HG03469 (cell line): ENCODE results near the gene FAM185A.
"Not testable (repeated sequence)": the region's sequence is repeated elsewhere in the genome, so short reads cannot be mapped to it uniquely, and the experiment has no call there.

Source experiments
- ATAC-seq: cut with Tn5 transposase; IDR thresholded peaks from one replicate; pipeline ENCODE4 v1.9.1; 2021; ENCODE audit warnings: mild to moderate bottlenecking, moderate library complexity, moderate number of reproducible peaks; ENCODE audit not compliant: unreplicated experiment

FAM185A gene

DNA sequence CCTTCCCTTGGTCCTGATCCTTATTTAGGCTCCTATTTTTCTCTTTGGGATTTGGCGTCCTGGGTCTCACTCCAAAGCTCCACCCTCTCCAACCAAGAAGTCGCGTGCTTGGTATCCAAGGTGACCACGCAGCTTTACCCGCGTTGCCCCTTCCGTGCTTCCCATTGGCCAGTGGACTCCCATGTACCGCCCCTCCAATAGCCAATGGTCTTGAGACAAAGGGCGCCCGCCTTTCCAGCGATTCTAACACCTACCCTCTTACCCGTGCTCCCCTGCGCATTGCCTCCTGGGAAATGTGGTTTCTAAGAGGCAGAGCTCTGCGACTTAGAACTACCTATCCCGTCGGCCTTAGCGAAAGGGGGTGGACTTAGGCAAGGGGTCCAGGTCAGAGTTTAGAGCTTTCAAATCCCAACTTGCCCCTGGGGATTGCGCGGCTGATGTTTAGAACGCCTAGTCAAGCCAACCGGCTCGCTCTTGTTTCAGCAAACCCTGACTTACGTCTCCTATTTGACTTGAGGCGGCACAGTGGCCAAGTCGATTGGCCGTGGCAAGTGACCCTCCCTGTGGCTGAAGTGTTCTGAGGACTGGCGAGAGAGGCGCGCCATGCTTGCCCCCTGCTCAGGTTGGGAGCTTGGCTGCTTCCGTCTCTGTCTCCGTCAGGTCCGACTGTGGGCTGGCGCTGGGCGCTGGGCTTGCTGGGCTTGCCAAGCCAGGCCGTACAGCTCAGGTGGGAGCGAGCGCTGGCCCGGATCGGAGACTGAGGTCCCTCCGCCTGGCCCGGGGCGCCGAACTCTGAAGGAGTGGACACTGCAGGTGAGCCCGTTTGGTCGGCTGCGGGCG, at the start of gene FAM185A:
Gene FAM185A, plus strand, starts transcription at position 395 of the 840 bp plus-strand sequence. Its CDS starts 209 bp downstream, at position 604.
- ATAC-seq = peak; percentile 96

DNA sequence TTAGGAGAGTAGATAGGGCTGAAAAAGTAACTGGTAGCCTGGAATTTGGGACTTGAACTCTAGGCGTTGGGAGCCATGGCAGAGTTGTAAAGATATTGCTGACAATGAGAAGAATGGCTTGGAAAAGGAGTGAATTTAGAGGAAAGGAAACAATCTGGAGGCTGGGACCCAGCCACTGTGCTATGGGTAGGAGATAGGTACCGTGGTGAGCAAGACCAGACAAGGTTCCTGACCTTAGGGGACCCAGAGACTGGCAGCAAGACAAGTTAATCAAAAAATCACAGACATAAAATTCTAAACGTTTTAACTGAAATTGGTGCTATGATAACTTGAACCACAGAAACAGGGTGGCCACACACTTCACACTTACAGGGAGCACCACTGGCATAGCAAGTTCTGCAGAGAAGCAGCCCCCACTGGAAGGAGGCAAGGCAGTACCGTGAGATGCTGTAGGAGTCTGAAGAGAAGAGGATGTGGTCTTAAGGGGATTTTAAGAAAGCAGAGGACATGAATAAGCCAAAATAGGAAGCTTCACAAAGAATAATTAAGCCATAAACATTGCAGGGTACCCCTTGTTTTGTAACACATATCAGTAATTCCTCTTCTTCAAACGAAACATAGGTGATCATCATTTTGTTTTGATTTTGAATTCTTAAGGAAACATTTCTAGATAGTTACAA, 35.6 kb upstream of the FAM185A start:
- peak; percentile 42 for ATAC-seq

DNA sequence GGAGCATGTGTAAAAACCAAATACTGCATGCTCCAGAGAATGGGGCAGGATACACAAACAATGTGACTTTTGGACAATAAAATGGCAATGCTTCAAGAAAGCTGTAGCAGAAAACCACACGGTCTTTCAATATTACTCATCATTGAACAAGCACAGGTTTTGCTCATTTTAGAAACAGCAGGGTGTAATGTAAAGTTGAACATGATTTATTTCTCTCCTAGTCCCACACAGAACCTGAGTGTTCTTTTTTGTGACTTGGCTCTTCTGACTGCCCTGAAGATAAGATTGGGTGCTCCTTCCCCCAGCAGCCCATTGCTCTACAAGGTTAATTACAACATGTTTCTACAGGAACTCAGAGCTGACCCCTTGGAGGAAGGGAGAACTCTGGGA, 35.1 kb upstream of the FAM185A start:
- ATAC-seq = peak; percentile 72

DNA sequence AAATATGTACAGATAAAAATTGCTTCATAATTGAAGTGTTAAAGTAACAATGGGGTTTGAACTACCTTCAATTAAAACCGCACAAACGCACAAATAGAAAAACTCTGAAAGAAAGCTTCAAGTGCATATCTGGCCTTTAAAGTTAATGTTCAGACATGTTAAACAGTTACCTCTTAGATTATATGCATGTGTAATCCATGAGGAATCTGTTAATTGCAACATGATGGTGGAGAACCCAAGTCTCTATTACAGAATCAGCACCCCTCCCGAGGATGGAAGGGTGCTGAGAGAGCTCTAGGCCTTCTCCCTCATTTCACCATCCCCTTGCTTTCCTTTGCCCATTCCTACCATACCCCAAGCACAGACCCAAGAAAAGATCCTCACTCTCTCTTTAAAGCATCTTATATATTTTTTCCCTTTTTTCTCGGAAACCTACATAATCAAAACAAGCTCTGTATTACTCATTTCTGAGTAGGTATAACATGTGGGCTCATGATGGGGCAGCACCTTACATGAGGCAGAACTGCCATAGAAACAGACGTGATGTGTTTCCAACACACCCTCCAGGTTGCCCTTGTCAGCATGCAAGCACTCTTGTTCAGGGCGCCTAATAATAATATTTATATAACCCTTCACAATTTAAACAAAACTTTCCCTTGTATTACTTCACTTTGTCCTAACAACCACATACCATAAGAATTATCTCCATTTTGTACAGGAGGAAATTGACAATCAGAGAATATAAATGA, 33.9 kb upstream of the FAM185A start:
- ATAC-seq = not testable (repeated sequence)

DNA sequence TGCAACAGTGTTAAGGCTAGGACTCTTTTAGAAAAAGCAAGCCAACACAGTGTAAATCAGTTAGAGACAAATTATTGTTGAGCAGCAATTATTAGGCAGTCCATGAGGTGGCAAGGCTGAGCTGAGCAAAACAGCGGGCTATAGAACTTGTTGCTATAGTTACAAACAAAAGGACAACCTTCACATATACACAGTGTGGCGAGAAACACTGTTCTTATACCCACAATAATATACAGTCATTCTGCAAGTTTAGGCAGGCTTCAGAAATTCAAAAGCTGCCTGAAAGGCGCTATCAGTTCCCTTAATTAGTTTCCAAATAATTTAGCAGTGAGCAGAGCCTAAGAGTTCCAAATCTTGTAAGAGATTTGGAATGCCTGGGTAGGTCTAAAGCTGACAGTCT, 33.1 kb upstream of the FAM185A start:
- peak; percentile 34 for ATAC-seq

DNA sequence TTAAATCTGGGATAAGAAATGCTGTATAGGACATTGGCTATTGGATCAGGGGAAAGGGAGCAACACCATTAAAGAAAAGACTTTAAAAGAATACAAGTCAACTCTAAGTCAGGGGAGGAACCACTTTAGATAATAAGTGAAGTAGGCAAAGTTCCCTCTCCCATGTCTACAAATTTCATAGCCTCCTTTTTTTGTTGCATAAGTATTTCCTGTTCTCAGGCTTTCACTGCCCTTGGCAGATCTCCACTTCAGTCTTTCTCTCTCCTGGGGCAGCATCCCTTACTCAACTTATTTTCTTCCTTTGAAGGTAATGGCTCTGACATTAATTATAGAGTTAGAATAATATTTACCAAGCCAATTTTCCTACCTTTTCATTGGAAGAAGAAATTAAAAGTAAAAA, 30.3 kb upstream of the FAM185A start:
- not testable (repeated sequence) for ATAC-seq

DNA sequence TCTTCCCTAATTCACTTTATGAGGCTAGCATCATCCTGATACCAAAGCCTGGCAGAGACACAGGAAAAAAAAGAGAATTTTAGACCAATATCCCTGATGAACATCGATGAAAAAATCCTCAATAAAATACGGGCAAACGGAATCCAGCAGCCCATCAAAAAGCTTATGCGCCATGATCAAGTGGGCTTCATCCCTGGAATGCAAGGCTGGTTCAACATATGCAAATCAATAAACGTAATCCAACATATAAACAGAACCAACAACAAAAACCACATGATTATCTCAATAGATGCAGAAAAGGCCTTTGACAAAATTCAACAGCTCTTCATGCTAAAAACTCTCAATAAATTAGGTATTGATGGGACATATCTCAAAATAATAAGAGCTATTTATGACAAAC, 22.6 kb upstream of the FAM185A start:
- ATAC-seq = not testable (repeated sequence)

DNA sequence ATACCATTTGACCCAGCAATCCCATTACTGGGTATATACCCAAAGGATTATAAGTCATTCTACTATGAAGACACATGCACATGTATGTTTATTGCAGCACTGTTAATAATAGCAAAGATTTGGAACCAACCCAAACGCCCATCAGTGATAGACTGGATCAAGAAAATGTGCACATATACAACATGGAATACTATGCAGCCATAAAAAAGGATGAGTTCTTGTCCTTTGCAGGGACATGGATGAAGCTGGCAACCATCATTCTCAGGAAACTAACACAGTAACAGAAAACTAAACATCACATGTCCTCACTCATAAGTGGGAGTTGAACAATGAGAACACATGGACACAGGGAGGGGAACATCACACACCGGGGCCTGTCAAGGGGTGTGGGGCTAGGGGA, 19.1 kb upstream of the FAM185A start:
- ATAC-seq = not testable (repeated sequence)

DNA sequence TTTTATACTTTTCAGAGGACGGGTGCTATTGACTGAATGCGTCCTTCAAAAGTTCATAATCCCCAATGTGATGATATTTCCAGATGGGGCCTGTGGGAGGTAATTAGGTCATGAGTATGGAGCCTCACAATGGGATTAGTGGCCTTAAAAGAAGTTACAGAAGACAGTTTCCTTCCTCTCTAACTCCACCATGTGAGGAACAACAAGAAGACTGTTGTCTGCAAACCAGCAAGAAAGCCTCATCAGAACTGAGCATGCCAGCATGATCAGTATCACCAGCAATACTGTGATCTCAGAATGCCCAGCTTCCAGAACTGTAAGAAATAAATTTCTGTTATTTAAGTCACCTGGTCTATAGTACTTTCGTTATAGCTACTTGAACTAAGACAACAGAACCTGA, 18.4 kb upstream of the FAM185A start:
- ATAC-seq = not testable (repeated sequence)

DNA sequence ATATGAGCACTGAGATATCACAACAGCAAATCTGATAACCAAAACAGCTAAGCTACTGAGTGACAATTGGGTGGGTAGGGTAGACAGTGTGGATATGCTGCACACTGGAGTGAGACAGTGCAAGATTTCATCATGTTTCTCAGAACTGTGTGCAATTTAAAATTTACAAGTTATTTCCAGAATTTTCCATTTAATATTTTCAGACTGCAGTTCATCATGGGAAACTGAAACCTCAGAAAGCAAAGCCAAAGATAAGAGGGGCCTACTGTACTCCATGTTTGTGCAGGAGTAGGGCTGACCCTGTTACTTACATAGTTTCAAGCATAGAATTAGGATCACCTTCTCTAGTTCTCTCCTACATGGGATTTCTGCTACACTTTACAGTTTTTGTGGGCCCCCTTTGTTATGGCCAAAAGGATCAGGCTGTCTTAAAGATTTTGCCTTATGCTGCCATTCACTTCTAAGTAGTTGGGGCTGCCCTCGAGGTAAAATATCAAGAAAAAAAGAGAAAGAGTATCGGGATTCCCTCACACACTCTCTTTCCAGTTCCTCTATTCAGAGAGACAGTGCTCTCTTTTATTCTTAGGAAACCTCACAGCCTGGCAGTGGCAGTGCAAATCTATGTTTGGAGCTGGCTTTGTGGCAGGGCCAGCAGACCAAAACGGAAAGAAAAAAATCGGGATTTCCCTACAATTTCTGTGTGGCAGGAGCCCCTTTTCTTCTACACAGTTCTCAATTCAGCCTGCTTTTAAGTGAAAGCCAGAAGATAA, 6.6 kb upstream of the FAM185A start:
- ATAC-seq = not testable (repeated sequence)

DNA sequence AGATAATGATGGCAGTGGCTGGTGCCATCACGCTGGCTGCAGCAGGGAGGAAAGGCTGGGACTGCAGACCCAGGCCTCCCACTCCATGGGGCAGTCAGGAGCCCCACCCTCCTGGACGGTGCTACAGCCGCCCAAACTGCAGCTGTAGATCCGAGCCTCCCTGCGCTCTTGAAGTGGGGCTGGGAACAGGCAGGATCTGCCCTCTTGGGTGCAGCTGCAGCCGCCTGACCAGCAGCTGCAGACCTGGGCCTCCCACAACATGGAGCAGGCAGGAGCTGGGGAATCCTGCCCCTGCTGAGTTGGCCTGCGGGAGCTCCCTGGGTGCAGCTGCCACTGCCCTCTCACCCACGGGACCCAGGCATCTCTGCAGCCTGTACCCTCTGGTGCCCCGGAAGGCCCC, 4.9 kb upstream of the FAM185A start:
- not testable (repeated sequence) for ATAC-seq

DNA sequence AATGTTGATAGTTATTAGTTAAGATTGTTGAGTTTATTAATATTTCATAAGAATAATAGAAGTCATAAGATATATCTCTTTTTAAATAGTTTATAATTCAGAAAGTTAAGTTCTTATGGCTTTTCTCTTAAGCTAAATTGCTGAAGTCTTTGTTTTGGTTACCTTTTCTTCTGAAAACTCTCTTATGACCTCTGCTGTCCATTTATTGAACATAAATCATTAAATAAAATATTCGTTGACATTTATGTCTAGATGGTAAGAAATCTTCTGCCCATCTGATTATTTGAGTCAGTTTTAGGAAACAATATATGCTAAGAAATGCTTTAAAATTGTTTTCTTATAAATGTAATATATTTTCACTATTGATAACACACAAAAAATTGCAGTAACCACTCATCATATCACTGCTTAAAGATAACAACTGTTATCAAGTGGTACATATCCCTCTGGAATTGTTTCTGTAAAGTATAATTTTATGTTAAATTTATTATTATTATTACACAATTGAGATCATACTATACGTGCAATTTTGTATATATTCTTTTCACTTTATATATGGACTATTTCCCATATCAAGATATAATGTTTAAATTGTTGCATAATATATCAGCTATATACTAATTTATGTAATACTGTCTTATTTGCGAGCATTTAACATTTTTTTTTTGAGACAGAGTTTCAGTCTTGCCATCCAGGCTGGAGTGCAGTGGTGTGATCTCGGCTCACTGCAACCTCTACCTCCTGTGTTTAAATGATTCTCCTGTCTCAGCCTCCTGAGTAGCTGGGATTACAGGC, 3.1 kb upstream of the FAM185A start:
- not testable (repeated sequence) for ATAC-seq

DNA sequence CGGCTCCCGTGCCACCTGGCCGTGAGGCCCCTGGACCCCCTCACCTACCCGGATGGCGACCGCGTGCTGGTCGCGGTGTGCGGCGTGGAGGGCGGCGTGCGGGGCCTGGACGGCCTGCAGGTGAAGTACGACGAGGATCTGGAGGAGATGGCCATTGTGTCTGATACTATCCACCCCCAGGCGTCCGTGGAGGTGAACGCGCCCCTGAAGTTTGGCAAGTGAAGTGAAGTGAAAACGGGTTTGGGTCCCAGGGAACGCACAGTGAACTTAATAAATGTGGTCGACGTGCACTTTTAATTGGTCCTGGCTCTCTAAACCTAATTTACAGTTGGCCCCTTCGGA, 617 bp downstream of the FAM185A start:
- ATAC-seq = not testable (repeated sequence)

DNA sequence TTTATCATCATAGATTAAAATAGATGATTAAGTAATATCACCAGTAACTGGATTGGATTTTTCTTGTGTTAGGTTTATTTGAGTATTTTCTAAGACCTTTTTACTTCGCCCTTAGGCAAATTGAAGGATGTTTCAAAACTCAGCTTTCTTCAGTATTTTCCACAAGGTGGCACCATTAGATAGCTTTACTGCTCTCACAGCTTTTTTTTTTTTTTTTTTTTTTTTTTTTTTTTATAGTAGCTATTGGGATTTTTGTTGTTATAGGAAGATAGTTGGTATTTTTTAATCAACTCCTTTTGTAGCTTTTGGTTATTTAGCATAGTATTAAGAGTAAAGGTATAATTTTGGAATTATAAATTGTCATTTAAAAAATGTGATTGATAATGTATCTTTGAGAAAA, 9.4 kb downstream of the FAM185A start:
- not testable (repeated sequence) for ATAC-seq

DNA sequence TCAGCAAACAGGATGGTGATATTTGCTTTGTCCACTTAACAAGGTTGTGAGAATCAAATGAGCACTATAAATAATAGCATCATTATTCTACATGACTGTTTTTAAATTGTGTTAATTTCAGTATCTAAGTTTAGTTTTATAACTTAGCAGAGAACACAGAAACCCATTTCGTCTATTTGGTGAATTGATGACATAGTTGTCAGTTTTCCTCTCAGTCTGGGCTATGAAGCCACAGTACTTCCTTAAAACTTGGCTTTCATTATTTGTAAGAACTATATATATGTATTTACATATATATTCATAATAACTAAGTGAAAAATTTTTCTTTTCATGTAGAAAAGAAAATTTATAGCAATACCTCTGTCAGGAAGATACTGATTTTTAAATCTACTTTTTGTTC, 11.1 kb downstream of the FAM185A start:
- ATAC-seq = not testable (repeated sequence)

DNA sequence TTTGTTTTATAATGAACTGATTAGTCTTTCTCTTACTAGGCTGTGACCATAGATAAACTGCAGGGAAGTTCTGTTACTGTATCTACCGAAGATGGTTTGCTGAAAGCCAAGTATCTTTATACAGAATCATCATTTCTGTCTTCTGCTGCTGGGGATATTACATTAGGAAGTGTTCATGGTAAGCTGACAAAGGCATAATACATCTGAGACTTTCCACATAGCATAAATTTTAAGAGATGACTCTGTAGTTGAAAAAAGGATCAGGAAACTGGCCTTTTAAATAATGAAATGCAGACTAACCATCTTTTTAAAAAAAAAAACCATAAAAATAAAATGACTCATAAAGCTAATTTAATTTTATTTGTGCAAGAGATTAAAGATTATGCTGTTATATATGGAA, 12.4 kb downstream of the FAM185A start:
- ATAC-seq = not testable (repeated sequence)

DNA sequence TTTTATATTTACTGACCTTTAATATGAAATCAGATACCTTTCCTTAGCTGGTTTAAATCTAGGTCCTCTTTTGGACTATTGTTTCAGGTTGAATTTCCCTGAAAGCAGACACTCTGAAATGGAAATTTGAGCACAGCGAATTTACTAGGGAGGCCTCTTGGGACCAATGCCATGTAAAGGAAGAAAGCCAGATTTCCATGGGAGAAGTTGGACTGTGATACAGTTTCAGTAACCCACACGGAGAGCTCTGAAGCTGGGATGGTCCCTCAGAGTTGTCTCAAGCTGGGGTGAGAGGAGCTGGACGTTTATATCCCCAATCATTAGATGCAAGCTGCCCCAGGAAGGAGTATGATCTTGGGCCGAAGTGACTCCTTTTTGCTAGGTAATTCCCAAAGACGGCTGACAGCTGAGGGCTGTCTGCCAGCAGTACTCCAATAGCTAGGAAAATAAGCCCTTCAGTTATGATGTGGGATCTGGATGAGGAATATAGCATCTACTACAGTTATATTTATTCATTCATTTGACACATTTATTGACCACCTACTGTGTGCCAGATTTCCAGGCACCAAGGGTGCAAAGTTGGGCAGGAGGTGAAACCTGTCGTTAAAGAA, 14.6 kb downstream of the FAM185A start:
- not testable (repeated sequence) for ATAC-seq

DNA sequence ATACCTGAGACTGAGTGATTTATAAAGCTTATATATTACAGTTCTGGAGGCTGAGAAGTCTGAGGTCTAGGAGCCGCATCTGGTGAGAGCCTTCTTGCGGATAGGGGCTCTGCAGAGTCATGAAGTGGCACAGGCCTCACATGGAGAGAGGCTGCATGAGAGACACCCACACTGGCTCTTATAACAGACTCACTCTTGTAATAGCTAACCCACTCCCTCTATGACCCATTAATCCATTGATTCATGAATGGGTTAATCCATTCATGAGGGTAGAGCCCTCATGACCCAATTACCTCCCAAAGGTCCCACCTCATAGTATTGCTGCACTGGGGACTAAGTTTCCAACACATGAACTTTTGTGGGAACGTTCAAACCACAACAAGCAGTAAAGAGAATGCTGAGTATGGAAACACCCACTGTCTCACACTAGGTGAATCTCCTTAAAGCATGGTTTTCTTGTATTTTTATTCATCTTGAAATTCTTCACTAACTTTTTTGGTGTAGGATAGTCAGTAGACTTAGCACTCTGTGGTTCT, 20.9 kb downstream of the FAM185A start:
- ATAC-seq = not testable (repeated sequence)

DNA sequence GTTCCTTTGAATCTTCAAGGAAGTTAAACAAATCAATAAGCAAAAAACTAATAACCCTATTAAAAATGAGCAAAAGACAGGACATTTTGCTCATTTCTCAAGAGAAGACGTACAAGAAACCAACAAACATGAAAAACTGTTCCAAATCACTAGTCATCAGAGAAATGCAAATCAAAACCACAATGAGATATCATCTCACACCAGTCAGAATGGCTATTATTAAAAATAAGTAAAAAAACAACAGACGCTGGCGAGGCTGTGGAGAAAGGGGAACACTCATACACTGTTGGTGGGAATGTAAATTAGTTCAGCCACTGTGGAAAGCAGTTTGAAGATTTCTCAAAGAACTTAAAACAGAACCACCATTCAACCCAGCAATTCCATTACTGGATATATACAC, 21.7 kb downstream of the FAM185A start:
- ATAC-seq = not testable (repeated sequence)
